Neural progenitor cell (in vitro differentiated cells): ENCODE results near the gene PLD6. TPM values are rescaled to one million over a fixed set of nuclear protein-coding genes. Genes with fewer than 3 reads are reported as not detected.

Source experiments
- DNase-seq: peaks from one replicate; pipeline ENCODE4 v3.0.0-alpha.2; 2016; ENCODE audit warnings: low spot score
- H2AFZ ChIP-seq: fragments of 200-600 bp; sonication (generic); replicated peaks from 2 replicates; pipeline ENCODE4 v1.6.1; 2016; ENCODE audit warnings: antibody characterized with exemption
- H3F3A ChIP-seq: fragments of 200-600 bp; sonication (generic); 2 replicates; pipeline ENCODE4 v1.6.1; 2016; ENCODE audit warnings: antibody characterized with exemption, low read depth
- H3K27ac ChIP-seq: fragments of 200-600 bp; sonication (generic); 2 replicates; pipeline ENCODE4 v1.5.1; 2016; ENCODE audit warnings: mild to moderate bottlenecking
- H3K27me3 ChIP-seq: fragments of 200-600 bp; sonication (generic); 2 replicates; pipeline ENCODE4 v1.6.1; 2016; ENCODE audit warnings: mild to moderate bottlenecking, moderate library complexity
- H3K36me3 ChIP-seq: fragments of 200-600 bp; sonication (generic); 2 replicates; pipeline ENCODE4 v1.5.1; 2016
- H3K4me1 ChIP-seq: fragments of 200-600 bp; sonication (generic); 2 replicates; pipeline ENCODE4 v1.6.1; 2016; ENCODE audit warnings: mixed run types
- H3K4me2 ChIP-seq: fragments of 200-600 bp; sonication (generic); 2 replicates; pipeline ENCODE4 v1.6.1; 2016
- H3K4me3 ChIP-seq: fragments of 200-600 bp; sonication (generic); 2 replicates; pipeline ENCODE4 v1.5.1; 2016
- H3K79me2 ChIP-seq: fragments of 200-600 bp; sonication (generic); 2 replicates; pipeline ENCODE4 v1.6.1; 2016; ENCODE audit warnings: low read depth
- H3K9ac ChIP-seq: fragments of 200-600 bp; sonication (generic); 2 replicates; pipeline ENCODE4 v1.6.1; 2016
- H3K9me3 ChIP-seq: fragments of 200-600 bp; sonication (generic); 2 replicates; pipeline ENCODE4 v1.5.1; 2016; ENCODE audit warnings: low read depth
- H4K20me1 ChIP-seq: fragments of 200-600 bp; sonication (generic); 2 replicates; pipeline ENCODE4 v1.6.1; 2016; ENCODE audit warnings: low read depth
- H3K27ac Mint-ChIP-seq: 3 replicates; pipeline ENCODE4 v1.8.0; 2021; ENCODE audit warnings: mixed read lengths
- H3K27me3 Mint-ChIP-seq: 2 replicates; pipeline ENCODE4 v1.8.0; 2022; ENCODE audit warnings: low read depth, mild to moderate bottlenecking, inconsistent platforms, moderate library complexity, mixed read lengths; ENCODE audit not compliant: insufficient read depth
- H3K36me3 Mint-ChIP-seq: 3 replicates; pipeline ENCODE4 v1.8.0; 2021; ENCODE audit warnings: mixed read lengths
- H3K4me1 Mint-ChIP-seq: 3 replicates; pipeline ENCODE4 v1.8.0; 2021; ENCODE audit warnings: mixed read lengths
- H3K4me3 Mint-ChIP-seq: 3 replicates; pipeline ENCODE4 v1.8.0; 2021; ENCODE audit warnings: mild to moderate bottlenecking, moderate library complexity, mixed read lengths
- H3K9me3 Mint-ChIP-seq: 3 replicates; pipeline ENCODE4 v1.8.0; 2020; ENCODE audit warnings: mixed read lengths
- EZH2 ChIP-seq: fragments of 200-600 bp; sonication (generic); IDR thresholded peaks from 2 replicates; pipeline ENCODE4 v1.6.1; 2017; ENCODE audit warnings: antibody characterized with exemption, mild to moderate bottlenecking, moderate library complexity
- EZH2phosphoT487 ChIP-seq: fragments of 200-600 bp; sonication (generic); IDR thresholded peaks from 2 replicates; pipeline ENCODE4 v1.6.1; 2017; ENCODE audit warnings: antibody characterized with exemption
- total RNA-seq: library from RNA; depleted of rRNA; stranded (reverse); fragments of >200 nt; gene quantifications from 2 replicates; pipeline ENCODE4 v1.2.3, GENCODE V29; 2015; ENCODE audit warnings: low replicate concordance
- TF ChIP-seq, protein P1 (sequence below): fragments of 200-600 bp; sonication (generic); IDR thresholded peaks from 2 replicates; pipeline ENCODE4 v1.5.1; 2017; ENCODE audit warnings: antibody characterized with exemption, mild to moderate bottlenecking

Gene PLD6
- total RNA-seq, 1 donor from 2014 or later: 1.2 TPM

GRCh38 chr17:17180741-17181525 lies 25.2 kb downstream of the PLD6 start:
- H3K36me3 ChIP-seq: no peaks in the 10 kb centered on the region
- H3K9me3 Mint-ChIP-seq: no peaks in the 10 kb centered on the region
- TF ChIP-seq, protein P1, sequence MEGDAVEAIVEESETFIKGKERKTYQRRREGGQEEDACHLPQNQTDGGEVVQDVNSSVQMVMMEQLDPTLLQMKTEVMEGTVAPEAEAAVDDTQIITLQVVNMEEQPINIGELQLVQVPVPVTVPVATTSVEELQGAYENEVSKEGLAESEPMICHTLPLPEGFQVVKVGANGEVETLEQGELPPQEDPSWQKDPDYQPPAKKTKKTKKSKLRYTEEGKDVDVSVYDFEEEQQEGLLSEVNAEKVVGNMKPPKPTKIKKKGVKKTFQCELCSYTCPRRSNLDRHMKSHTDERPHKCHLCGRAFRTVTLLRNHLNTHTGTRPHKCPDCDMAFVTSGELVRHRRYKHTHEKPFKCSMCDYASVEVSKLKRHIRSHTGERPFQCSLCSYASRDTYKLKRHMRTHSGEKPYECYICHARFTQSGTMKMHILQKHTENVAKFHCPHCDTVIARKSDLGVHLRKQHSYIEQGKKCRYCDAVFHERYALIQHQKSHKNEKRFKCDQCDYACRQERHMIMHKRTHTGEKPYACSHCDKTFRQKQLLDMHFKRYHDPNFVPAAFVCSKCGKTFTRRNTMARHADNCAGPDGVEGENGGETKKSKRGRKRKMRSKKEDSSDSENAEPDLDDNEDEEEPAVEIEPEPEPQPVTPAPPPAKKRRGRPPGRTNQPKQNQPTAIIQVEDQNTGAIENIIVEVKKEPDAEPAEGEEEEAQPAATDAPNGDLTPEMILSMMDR: no peak
- TF ChIP-seq EZH2phosphoT487 (no peak), EZH2 (no peak)

GRCh38 chr17:17180141-17180603 lies 26.0 kb downstream of the PLD6 start:
- Histone ChIP-seq H3K79me2 (no peaks in the 10 kb centered on the region), H3F3A (no peaks in the 10 kb centered on the region), H3K4me1 (no peaks in the 10 kb centered on the region), H3K27me3 (no peaks in the 10 kb centered on the region), H3K4me2 (no peak overlapping the region), H3K36me3 (no peaks in the 10 kb centered on the region), H3K9ac (no peak overlapping the region), H2AFZ (no peak overlapping the region), H3K27ac (no peak overlapping the region), H3K9me3 (no peaks in the 10 kb centered on the region), H3K4me3 (no peak overlapping the region), H4K20me1 (no peaks in the 10 kb centered on the region)
- TF ChIP-seq EZH2phosphoT487: no peak
- TF ChIP-seq, protein P1: no peak
- TF ChIP-seq EZH2: no peak
- Mint-ChIP-seq H3K27me3 (no peaks in the 10 kb centered on the region), H3K27ac (no peak overlapping the region), H3K36me3 (peaks cover 23% of the 10 kb centered on the region), H3K4me3 (no peak overlapping the region), H3K4me1 (no peaks in the 10 kb centered on the region), H3K9me3 (no peaks in the 10 kb centered on the region)
- no peak for DNase-seq

More at GRCh38 chr17:17180741-17181525, 25.2 kb downstream of the PLD6 start:
- Mint-ChIP-seq H3K27me3 (no peaks in the 10 kb centered on the region), H3K4me1 (no peaks in the 10 kb centered on the region), H3K36me3 (peaks cover 26% of the 10 kb centered on the region), H3K4me3 (no peak overlapping the region), H3K27ac (no peak overlapping the region)
- H3K4me3 ChIP-seq: no peak overlapping the region
- H3K4me2 ChIP-seq: no peak overlapping the region
- H3K27ac ChIP-seq: no peak overlapping the region
- no peaks in the 10 kb centered on the region for H3F3A ChIP-seq
- H3K79me2 ChIP-seq: no peaks in the 10 kb centered on the region
- H4K20me1 ChIP-seq: no peaks in the 10 kb centered on the region
- DNase-seq: no peak
- no peaks in the 10 kb centered on the region for H3K27me3 ChIP-seq
- H2AFZ ChIP-seq: no peak overlapping the region
- H3K4me1 ChIP-seq: no peaks in the 10 kb centered on the region
- no peaks in the 10 kb centered on the region for H3K9me3 ChIP-seq
- no peak overlapping the region for H3K9ac ChIP-seq

- Histone ChIP-seq H3F3A (no peaks in the 10 kb centered on the region), H3K27ac (no peak overlapping the region), H4K20me1 (no peaks in the 10 kb centered on the region), H3K36me3 (no peaks in the 10 kb centered on the region), H3K4me3 (no peak overlapping the region), H3K4me2 (no peak overlapping the region), H3K79me2 (no peaks in the 10 kb centered on the region), H3K4me1 (no peaks in the 10 kb centered on the region), H2AFZ (no peak overlapping the region), H3K9ac (no peak overlapping the region), H3K27me3 (no peaks in the 10 kb centered on the region), H3K9me3 (no peaks in the 10 kb centered on the region)
- H3K27me3 Mint-ChIP-seq: peaks cover under 1% of the 10 kb centered on the region
- no peak overlapping the region for H3K27ac Mint-ChIP-seq
- TF ChIP-seq, protein P1: no peak
- no peak for TF ChIP-seq EZH2phosphoT487
- no peak for DNase-seq
- peaks cover 26% of the 10 kb centered on the region for H3K36me3 Mint-ChIP-seq
- H3K9me3 Mint-ChIP-seq: no peaks in the 10 kb centered on the region
- H3K4me1 Mint-ChIP-seq: no peaks in the 10 kb centered on the region
- H3K4me3 Mint-ChIP-seq: no peak overlapping the region
Measured at GRCh38 chr17:17179371-17179827, 26.7 kb downstream of the PLD6 start.
